Stimulated activated CD4-positive, alpha-beta T cell treated with anti-CD3 and anti-CD28 coated beads, Interleukin-12 subunit alpha, Interleukin-12 subunit beta, amount 100 ng/mL, for 24 hours (primary cell): ENCODE measurements around the gene LRRC55.

ENCODE experiments used
- DNase-seq, 2 experiments: peaks; one replicate each; pipeline ENCODE4 v3.0.0-alpha.2; 2020; ENCODE audit warnings: low read depth in 2 of 2

LRRC55 gene

GRCh38 chr11:57181678-57182305 is at the start of gene LRRC55:
LRRC55 (plus strand) TSS chr11:57181953; CDS start chr11:57182023, 70 bp downstream.
- no peak for DNase-seq

DNA sequence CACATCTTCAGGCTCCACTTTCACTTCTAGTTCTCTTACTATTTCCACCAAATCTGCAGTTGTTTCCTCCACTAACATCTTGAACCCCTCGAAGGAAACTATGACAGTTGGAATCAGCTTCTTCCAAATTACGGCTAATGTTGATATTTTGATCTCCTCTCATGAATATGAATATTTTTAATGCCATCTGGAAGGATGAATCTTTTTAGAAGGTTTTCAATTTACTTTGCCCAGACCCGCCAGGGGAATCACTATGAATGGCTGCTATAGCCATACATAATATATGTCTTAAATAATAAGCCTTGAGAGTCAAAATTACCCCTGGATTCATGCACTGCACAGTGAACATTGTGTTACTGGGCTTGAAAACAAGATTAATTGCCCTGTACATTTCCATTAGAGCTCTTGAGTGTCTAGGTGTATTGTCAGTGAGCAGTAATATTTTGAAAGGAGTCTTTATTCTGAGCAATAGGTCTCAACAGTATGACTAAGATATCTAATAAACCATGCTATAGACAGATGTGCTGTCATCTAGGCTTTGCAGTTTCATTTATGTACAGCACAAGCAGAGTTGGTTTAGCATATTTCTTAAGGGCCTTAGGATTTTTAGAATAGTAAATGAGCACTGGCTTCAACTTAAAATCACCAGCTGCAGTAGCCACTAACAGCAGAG is 48.3 kb upstream of the LRRC55 start:
- DNase-seq, result no peak

- no peak for DNase-seq
Observed at GRCh38 chr11:57134284-57134683, 47.5 kb upstream of the LRRC55 start.

DNA sequence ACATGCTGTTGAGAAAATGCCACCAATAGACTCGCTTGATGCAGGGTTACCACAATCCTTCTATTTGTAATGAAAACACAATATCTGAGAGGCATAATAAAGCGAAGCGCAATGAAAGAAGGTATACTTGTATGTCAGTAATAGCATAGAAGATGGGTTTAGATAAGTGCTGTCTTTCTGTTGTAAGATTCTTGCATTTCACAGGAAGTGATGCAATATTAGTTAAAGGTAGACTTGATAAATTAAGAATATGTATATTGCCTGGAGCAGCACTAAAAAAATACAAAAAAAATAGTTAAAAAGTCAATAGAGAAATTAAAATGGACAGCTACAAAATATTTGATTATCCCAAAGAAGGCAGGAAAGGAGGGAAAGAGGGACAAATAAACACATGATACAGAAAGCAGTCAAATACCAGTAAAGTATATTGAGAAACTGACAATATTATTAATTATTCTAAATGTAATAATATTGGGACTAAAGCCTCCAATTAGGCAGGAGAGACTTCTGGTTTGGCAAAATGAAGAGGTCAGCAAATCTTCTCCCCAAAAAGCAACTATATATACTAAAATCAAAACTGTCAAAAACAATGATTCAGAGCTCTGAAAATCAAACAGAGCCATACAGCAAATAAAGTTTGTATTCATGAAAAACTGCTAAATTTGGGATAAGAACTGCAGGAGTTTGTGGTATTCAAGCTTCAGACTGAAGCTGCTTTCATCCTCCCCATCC is 46.6 kb upstream of the LRRC55 start:
- no peak for DNase-seq

- no peak for DNase-seq
Observed at GRCh38 chr11:57140568-57140967, 41.2 kb upstream of the LRRC55 start.

DNA sequence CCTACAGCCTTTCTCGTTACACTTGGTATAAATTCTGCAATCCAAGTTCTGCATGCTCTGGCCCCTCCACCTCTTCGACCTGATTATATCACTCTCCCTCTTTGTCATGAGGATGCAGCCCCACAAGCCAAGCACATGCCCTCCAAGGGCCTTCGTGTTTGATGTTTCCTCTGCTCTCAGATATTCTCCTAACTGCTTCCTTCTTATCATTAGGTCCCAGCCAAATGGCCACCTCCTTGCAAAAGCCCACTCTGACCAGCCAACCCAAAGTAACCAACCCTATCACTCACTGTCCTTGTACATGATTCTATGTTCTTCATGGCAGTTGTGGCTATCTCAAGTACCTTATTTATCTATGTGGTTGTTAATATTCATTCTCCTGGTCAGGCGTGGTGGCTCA is 38.3 kb upstream of the LRRC55 start:
- no peak for DNase-seq

DNA sequence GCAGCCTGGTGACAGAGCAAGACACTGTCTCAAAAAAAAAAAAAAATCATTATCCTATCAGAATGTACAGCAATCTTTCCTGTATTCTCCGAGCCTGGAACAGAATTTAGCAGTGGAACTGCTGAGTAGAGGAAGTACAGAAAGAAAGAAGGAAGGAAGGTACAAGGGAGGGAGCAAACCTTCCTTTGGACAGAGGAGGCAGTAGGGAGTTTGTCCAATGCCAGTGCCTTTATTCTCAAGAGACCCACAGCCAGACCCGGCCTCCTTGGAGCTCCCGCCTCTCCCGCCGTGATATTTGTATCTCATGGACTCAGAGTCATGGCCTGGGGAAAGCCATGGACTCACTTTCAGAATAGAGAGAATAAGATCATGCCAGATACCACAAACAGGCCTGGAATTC is 37.7 kb upstream of the LRRC55 start:
- DNase-seq, result no peak

- no peak for DNase-seq
Observed at GRCh38 chr11:57144531-57145320, 37.0 kb upstream of the LRRC55 start.

- DNase-seq, result no peak
Observed at GRCh38 chr11:57146301-57146700, 35.5 kb upstream of the LRRC55 start.

GRCh38 chr11:57148621-57149020 is 33.1 kb upstream of the LRRC55 start:
- DNase-seq, result no peak

DNA sequence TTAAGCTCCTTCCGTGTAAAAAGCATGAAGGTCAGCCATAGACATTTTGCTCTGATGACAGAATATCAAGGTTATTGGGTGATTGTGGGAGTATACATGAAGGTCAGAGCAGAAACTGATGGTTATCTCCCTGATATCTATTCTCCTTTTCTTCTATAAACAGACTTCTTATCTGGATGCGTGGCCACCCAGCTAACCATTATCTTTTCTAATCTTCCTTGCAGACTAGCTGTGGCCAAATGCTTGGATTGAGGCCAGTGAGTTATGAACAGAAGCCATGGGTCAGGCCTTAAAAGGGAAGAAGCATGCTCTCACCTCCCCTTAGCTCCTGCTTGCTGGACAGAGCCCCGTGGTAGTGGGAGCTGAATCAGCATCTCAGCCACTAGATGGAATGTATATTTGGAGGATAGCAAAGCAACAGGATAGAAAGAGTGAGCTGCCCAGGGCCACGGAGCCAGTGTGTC is 31.3 kb upstream of the LRRC55 start:
- DNase-seq, result no peak

DNA sequence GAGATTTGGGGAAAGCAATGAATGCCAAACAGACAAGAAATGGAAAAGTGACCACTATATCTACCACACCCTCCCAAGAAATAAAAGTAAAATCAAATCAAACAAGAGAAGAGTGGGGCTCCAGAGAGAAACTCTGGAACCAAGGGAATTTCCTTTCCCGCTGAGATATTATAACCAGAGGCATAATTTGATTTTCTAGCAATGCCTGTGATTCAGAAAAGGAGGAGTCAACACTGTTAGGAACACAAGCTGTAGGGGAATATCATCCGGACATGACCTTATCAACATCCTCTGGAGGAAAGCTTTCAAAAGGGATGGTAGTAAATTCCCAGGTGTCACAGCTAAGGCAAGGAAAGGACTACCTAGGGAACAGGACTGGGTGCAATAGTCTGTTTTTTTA is 29.6 kb upstream of the LRRC55 start:
- no peak for DNase-seq

GRCh38 chr11:57153448-57153847 is 28.3 kb upstream of the LRRC55 start:
- DNase-seq, result no peak

DNA sequence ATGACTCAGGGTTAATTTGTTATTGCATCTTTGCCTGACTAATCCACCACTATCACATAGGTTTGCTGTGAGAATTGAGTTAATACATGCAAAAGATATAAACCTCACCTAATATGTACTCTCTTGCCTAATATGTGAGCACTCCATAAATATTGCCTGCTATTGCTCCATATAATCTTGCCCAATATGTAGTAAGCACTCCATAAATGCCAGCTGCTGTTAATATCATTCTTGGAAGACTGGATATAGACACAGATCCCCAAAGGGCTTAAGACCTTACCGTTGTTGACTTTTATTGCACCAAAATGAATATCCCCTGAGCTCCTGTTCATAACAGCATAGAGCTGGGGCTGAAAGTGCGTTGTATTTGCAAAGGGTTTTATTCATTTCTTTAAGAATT is 27.0 kb upstream of the LRRC55 start:
- no peak for DNase-seq

- DNase-seq, result no peak
Observed at GRCh38 chr11:57155400-57155799, 26.4 kb upstream of the LRRC55 start.

- DNase-seq, result no peak
Observed at GRCh38 chr11:57155838-57156607, 25.7 kb upstream of the LRRC55 start.

DNA sequence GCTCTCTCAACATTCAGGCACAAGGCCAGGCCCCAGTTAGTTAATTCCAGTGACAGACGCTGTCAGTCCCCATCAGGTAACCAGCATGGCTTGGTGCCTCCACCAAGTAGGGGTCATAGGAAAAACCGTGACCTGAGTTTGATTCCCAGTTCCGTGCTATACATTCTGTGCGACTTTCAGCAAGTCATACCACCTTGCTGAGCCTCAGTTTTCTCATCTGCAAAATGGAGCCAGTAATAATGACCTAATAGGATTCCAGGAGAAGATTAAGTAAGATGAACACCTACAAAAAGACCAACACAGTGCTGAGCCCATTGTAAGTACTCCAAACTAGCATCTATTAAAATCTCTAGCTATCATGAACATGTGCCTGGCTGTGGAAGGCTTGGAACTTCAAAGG is 24.8 kb upstream of the LRRC55 start:
- DNase-seq, result no peak

DNA sequence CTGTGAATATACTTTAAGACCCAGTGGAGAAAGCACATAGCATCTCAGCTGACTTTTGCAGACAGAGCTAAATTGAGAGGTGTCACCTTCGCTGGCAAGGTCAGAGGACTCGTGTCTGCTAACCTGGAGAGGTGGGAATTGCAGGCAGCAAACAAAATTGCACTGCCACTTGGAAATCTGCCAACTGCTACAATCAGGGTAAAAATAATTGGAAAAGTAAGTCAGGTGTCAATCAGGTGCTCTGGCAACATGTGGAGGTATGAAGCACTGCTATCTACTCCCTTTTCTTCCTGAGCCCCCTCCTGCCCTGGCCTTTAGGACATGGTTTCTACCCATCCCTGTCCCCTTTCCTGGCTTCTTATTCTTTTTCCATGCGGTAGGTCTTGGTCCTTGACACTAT is 24.1 kb upstream of the LRRC55 start:
- DNase-seq, result no peak

GRCh38 chr11:57158180-57158579 is 23.6 kb upstream of the LRRC55 start:
- DNase-seq, result no peak

DNA sequence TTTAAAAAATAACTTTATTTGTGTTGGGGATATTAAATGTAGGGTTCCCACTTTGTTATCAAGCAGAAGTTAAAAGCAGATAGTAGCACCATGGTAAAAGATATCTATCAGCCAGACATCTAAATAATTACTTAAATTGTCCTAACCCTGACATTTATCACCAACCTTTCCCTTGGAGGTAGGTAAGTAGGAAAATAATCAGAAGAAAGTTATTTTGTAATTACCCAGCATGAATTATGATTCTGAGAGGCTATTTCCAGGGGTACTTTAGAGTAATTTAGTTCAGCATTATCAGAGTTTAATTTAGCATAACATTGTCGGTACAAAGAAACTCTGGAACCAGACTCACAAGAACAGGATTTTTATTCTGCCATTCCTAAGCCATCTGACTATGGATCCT is 23.2 kb upstream of the LRRC55 start:
- no peak for DNase-seq

- DNase-seq, result no peak
Observed at GRCh38 chr11:57160665-57161064, 21.1 kb upstream of the LRRC55 start.
